C4-2B (cell line): ENCODE data around the gene CPNE1.

Experiments
- ZFX ChIP-seq: fragments of 450-650 bp; IDR thresholded peaks from 2 replicates; pipeline ENCODE4 v1.6.1; 2017
- TF ChIP-seq, protein P1 (sequence below): fragments of 450-650 bp; conservative IDR thresholded peaks from 2 replicates; pipeline ENCODE4 v1.5.1; 2017; ENCODE audit warnings: mild to moderate bottlenecking

- TF ChIP-seq, protein P1, sequence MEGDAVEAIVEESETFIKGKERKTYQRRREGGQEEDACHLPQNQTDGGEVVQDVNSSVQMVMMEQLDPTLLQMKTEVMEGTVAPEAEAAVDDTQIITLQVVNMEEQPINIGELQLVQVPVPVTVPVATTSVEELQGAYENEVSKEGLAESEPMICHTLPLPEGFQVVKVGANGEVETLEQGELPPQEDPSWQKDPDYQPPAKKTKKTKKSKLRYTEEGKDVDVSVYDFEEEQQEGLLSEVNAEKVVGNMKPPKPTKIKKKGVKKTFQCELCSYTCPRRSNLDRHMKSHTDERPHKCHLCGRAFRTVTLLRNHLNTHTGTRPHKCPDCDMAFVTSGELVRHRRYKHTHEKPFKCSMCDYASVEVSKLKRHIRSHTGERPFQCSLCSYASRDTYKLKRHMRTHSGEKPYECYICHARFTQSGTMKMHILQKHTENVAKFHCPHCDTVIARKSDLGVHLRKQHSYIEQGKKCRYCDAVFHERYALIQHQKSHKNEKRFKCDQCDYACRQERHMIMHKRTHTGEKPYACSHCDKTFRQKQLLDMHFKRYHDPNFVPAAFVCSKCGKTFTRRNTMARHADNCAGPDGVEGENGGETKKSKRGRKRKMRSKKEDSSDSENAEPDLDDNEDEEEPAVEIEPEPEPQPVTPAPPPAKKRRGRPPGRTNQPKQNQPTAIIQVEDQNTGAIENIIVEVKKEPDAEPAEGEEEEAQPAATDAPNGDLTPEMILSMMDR, result no peak
- no peak for TF ChIP-seq ZFX
These were observed 32.1 kb downstream of the CPNE1 start for GRCh38 chr20:35632539-35633115.
